Kidney epithelial cell (primary cell): ENCODE data around the gene SUN2. TPM values are rescaled to one million over a fixed set of nuclear protein-coding genes. Genes with fewer than 3 reads are reported as not detected.

Source experiments
- DNase-seq: peaks from one replicate; pipeline ENCODE4 v3.0.0-alpha.2; 2010; ENCODE audit warnings: low read depth
- H3K27me3 ChIP-seq: 2 replicates; pipeline ENCODE4 v1.6.0; 2011; ENCODE audit warnings: low read length; ENCODE audit not compliant: control insufficient read depth, insufficient read depth
- H3K36me3 ChIP-seq: 2 replicates; pipeline ENCODE4 v1.5.1; 2011; ENCODE audit warnings: low read length; ENCODE audit not compliant: control insufficient read depth, insufficient read depth
- H3K4me3 ChIP-seq: 2 replicates; pipeline ENCODE4 v1.5.1; 2011; ENCODE audit warnings: low read depth, mild to moderate bottlenecking, control low read depth, low read length
- CTCF ChIP-seq: IDR thresholded peaks from 2 replicates; pipeline ENCODE4 v1.5.1; 2011; ENCODE audit warnings: mild to moderate bottlenecking, moderate library complexity, low read length, control low read depth, inconsistent platforms; ENCODE audit not compliant: insufficient read depth, poor library complexity, severe bottlenecking
- total RNA-seq: library from RNA; depleted of rRNA; stranded (reverse); fragments of >200 nt; gene quantifications from 2 replicates; pipeline ENCODE4 v1.2.3, GENCODE V29; 2015

Gene SUN2
- total RNA-seq, 1 donor from 2014 or later: 105 TPM

- Histone ChIP-seq H3K27me3 (no peaks in the 10 kb centered on the region), H3K4me3 (no peak overlapping the region), H3K36me3 (peaks cover 9% of the 10 kb centered on the region)
- DNase-seq: no peak
- no peak for TF ChIP-seq CTCF
Measured at GRCh38 chr22:38730411-38730871, 25.4 kb downstream of the SUN2 start.

GRCh38 chr22:38729946-38730345, 25.9 kb downstream of the SUN2 start:
- DNase-seq: no peak
- TF ChIP-seq CTCF: no peak
- no peak overlapping the region for H3K4me3 ChIP-seq
- H3K27me3 ChIP-seq: no peaks in the 10 kb centered on the region
- peaks cover 9% of the 10 kb centered on the region for H3K36me3 ChIP-seq

GRCh38 chr22:38728871-38729796, 26.7 kb downstream of the SUN2 start:
- Histone ChIP-seq H3K4me3 (no peak overlapping the region), H3K36me3 (peaks cover 10% of the 10 kb centered on the region), H3K27me3 (no peaks in the 10 kb centered on the region)
- no peak for TF ChIP-seq CTCF
- no peak for DNase-seq

- peaks cover 10% of the 10 kb centered on the region for H3K36me3 ChIP-seq
- no peak for DNase-seq
- H3K4me3 ChIP-seq: no peak overlapping the region
- no peaks in the 10 kb centered on the region for H3K27me3 ChIP-seq
- no peak for TF ChIP-seq CTCF
Measured at GRCh38 chr22:38727530-38728451, 28.0 kb downstream of the SUN2 start.

- peaks cover 10% of the 10 kb centered on the region for H3K36me3 ChIP-seq
- no peaks in the 10 kb centered on the region for H3K27me3 ChIP-seq
- no peak for TF ChIP-seq CTCF
- H3K4me3 ChIP-seq: no peak overlapping the region
- DNase-seq: no peak
Measured at GRCh38 chr22:38727123-38727522, 28.7 kb downstream of the SUN2 start.
